GM21515 (cell line): ENCODE measurements around the gene FBXW10.
"Not testable (repeated sequence)": the region's sequence is repeated elsewhere in the genome, so short reads cannot be mapped to it uniquely, and the experiment has no call there.

Source experiments
- ATAC-seq: cut with Tn5 transposase; IDR thresholded peaks from one replicate; pipeline ENCODE4 v1.9.1; 2021; ENCODE audit not compliant: unreplicated experiment

Gene FBXW10, protein sequence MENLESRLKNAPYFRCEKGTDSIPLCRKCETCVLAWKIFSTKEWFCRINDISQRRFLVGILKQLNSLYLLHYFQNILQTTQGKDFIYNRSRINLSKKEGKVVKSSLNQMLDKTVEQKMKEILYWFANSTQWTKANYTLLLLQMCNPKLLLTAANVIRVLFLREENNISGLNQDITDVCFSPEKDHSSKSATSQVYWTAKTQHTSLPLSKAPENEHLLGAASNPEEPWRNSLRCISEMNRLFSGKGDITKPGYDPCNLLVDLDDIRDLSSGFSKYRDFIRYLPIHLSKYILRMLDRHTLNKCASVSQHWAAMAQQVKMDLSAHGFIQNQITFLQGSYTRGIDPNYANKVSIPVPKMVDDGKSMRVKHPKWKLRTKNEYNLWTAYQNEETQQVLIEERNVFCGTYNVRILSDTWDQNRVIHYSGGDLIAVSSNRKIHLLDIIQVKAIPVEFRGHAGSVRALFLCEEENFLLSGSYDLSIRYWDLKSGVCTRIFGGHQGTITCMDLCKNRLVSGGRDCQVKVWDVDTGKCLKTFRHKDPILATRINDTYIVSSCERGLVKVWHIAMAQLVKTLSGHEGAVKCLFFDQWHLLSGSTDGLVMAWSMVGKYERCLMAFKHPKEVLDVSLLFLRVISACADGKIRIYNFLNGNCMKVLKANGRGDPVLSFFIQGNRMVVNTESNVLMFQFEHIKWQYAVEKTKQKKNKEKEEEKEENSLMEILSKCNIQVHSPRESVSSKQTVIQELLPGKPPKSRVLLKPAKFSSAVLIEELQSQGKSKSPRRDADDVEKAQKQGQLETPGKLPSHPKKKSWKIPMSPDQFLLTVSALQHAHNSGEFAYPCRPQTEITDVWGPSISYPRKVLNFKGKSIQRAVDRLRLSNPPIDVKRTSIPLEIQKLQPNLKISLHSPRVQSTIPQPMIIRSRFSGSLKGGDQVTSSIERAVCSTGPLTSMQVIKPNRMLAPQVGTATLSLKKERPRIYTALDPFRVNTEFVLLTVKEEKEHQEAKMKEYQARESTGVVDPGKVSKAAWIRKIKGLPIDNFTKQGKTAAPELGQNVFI

DNA sequence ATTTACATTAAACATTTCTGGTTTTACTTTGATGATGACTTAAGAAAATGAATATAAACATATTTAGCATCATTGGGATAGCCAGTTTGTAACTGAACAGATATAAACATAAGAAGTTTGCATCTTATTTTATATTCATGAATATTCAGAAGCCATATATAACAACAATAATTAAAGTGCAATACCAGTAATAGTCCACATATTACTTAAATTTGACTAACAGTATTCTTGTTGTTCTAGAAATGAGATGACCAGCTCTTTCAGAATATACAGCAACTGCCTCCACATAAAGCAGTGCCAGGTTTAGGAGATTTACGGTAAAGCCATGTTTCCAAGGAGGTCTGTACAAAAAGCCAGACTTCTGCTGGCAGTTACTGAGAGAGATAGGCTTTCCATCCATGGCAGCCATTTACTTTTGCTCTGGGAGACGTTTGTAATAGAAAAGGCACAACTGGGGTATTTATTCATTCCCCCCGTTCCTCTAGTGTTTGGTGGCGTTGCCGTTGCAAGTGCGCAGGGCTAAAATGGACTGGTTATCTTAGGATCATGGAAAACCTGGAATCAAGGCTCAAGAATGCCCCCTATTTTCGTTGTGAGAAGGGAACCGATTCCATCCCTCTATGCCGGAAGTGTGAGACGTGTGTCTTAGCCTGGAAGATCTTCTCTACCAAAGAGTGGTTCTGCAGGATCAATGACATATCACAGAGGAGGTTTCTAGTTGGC, at the start of gene FBXW10:
Gene FBXW10 (plus strand): TSS at position 356 of the 723 bp plus-strand sequence. CDS start 191 bp downstream, at position 547.
- ATAC-seq, result not testable (repeated sequence)

DNA sequence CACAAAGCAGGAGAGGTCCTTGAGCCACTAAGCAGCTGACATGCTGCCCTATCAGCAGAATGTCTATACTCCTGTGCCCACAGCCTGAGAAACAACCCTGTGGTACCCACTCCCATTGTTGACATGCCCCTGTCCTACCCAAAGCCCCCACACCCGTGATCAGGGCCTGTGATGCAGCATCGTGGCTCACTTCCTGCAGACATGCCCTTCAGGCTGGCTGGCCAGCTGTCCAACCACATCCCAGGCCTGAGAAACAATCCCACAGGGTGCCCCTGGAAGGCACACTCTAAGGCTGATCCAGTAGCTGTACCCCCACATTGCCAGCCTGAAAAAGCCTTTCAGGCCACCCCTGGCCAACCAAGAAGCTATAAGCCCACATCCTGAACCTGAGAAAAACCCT, 48.7 kb upstream of the FBXW10 start:
- not testable (repeated sequence) for ATAC-seq

DNA sequence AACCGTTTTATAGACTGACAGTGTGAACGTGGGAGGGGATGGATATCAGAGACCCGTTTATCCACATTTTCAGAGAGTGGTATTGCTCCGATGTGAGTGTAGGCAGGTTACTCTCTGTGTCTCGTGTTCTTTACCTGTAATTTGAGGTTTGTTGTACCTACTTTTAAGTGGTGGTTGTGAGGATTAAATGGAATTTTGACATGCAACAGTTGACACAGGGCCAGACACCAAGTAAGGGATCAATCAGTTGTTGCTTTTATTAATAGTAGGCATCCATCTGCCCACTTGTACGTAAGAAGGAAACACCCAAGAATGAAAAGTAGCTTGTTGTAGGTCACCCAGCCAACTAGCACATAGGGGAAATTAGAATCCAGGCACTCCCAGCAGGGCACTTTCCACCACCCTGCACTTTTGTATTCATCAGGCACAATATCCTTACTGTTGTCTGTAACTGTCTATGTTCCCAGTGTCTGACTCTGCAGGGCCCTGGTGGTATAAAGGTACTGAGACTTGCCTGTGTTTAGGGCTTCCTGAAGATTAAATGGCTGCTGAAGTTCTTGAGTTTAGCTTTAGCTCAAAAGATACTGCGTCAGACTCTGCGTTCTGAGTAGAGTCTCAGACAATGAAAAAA, 45.3 kb upstream of the FBXW10 start:
- ATAC-seq, result not testable (repeated sequence)

DNA sequence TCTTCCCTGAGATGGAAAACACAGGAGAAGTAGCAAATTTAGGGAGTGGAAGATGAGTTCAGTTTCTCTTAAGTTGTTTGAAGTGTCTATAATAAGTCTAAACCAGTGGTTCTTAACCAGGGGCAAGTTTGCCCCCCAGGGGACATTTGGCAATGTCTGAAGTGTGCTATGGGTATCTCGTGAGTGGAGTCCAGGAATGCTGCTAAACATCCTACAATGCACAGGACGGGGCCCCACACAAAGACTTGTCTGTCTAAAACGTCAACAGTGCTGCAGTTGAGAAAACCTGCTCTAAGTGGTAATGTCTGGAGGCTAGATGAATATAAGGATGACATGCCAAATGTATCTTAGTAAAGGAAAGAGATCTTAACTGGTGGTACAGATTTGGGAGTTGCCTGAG, 37.9 kb upstream of the FBXW10 start:
- not testable (repeated sequence) for ATAC-seq

DNA sequence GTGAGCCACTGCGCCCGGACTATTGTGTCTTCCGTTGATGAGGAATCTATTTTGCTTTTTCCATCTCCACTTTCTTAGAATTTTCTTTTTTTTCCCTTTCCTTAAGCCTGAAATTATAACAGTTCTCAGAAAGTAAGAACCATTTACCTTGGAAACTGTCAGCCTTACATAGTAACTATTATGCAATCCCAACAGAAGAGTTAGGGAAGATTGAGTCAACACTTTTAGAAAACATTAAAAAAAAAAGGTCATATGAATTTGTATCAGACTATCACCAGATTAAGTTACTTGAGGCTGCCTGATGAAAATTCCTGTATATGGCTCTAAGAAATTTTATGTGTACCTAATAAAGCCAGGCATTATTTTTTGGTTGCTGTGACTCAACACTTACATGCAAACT, 35.6 kb upstream of the FBXW10 start:
- not testable (repeated sequence) for ATAC-seq

DNA sequence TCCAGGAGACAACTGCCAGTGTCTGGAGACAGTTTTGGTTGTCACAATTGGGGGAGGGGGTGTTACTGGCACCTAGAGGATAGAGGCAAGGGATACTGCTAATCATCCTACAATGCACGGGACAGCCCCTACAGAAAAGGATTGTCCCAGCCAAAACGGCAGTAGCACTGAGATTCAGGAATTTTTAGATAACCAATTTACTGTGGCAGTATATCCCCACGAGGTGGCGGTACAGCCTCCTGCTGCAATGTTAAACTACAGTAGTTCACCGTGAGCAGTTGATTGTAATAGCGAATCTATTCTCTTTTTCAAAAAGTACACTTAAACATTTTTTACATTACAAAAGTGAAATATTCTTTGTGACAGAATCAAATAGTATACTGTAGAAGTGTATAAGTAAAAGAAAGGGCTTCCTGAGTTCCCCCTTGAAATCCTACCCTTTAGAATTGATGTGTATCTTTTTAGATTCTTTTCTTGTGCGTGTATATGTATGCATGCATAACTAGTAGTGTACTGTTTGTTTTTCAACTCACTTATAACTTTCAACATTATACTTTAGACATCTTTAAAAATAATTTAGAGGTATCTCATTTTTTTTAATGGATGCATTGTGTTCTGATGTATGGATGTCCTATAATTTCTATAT, 31.4 kb upstream of the FBXW10 start:
- not testable (repeated sequence) for ATAC-seq

DNA sequence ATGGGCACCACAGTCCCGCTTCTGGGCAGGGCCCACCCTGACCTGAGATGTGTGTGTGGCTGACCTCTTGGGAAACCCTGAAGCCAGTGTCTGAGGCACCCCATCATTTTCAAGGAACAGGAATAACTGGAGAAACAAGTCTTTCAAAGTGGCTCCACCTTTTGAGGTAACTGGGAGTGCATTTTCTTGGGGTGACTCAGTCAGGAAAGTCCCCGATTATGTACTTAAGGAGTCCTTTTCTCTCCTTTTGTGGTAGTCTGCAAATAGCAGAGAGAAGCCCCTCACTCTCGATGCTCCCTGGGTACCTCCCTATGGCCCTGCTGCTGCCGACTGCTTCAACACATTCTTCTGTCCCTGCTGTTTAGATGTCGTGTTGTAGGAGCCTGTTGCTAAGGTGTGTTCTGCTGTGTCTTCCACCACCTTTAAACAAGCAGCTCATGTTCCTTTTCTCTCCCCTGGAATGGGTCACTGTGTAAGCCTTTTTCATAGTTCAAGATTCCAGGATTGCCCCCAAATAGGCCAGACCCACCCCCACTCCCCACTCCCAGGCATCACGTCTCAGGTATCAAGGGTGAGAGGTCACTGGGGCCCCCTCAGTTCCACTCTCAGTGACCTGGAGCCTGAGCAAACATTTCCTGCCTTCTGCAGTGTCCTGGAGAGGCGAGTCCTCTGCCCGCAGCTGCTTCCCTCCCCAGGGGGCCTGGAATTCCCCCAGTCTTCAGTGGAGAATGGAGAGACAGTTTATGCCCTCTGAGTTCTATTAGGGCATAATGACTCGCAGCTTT, 25.0 kb upstream of the FBXW10 start:
- ATAC-seq, result not testable (repeated sequence)

DNA sequence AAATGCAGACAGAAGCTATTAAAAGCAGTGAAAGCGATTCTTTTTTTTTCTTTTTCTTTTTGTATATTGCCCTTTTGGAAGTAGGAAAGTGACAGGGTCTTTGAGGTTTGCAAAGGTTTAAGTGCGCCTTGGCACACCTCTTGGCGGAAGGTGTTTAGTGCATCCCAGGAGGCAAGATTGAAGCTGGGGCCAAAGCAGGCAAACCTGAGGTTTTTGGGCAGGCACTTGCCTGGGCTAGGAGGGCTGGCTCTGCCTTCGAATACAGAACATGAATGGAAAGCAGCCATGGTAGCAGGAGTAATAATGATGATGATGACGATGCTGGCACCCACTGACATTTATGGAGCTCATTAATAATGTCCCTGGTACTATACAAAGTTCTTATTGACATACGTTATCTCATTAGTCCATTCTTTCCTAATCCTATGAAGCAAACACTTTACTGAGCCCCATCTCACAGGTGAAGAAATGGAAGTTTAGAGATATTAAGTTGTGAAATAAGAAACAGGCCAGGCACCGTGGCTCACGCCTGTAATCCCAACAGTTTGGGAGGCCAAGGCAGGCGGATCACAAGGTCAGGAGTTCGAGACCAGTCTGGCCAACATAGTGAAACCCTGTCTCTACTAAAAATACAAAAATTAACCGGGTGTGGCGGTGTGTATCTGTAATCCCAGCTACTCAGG, 24.3 kb upstream of the FBXW10 start:
- ATAC-seq, result not testable (repeated sequence)

DNA sequence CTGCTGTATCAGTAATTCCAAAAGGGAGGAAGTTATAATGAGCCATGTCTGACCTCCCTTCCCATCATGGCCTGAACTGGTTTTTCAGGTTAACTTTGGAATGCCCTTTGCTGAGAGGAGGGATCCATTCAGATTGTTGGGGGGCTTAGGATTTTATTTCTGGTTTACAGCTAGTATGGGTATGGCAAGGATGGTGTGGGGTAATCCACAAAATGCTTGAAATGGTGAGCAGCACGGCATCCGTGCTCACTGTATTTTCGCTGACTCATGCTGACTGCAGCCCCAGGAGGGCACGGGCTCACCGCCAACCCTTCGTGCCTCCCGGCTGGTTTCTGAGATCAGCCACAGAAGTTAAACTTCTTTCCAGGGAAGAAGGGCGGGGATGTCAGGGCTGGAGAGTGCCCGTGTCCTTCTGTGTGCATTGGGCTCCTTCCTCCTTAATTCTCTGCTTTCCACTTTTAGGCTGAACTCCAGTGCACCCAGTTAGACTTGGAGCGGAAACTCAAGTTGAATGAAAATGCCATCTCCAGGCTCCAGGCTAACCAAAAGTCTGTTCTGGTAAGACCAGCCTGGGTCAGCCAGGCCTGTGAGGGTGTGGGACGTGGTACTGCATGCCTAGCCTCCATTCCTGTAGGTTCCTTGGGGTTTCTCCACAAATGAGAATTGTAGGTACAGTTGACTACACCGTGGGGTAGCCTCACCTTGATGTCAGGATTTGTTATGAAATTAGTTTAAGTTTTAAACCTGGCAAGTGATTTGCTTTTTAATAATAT, 21.9 kb upstream of the FBXW10 start:
- not testable (repeated sequence) for ATAC-seq

DNA sequence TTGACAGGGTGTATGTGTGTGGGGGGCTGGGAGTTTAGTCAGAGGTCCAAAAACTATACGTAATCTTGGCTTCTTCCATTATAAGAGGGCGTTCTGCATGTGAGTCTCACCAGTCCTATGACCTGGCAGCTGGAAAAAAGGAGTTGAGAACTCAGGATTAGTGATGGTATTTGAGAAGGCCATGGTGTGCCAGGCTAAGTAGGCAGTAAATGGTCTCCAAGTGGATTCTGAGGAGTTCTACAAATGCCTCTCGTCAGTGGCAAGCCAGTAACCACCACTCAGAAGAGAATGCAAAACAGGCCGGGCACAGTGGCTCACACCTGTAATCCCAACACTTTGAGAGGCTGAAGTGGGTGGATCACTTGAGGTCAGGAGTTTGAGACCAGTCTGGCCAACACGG, 21.2 kb upstream of the FBXW10 start:
- ATAC-seq, result not testable (repeated sequence)

DNA sequence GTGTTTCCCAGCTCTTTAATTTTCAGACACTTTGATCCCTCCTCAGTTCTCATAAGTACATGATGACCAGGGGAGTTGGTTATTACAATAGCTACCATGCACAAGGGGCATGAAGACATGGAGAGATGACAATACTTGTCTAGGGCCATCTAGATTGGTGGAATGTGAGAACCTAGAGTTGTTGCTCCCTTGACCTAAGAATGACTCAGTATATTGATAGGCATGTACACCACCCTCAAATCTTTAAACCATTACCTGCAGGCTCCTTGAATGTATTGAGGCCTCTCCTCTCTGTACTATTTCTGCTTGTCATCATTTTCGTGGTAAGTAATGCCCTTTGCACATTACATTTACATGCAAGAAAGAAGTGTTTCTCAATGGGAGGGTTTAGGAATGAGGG, 20.3 kb upstream of the FBXW10 start:
- not testable (repeated sequence) for ATAC-seq

DNA sequence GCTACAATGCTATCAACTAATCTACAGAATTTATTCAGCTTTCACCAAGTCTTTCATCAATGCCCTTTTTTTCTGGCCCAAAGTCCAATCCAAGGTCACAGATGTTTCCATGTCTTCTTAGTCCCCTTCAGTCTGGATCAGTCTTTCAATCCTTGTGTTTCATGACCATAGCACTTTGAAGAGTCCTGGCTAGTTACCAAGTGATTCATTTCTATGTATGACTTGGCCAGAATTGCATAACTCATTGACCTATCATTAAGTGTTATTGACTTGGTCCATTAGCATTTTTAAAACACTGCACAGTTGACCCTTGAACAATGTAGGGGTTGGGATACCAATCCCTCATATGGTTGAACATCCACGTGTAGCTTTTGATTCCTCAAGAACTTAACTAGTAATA, 11.4 kb upstream of the FBXW10 start:
- not testable (repeated sequence) for ATAC-seq

DNA sequence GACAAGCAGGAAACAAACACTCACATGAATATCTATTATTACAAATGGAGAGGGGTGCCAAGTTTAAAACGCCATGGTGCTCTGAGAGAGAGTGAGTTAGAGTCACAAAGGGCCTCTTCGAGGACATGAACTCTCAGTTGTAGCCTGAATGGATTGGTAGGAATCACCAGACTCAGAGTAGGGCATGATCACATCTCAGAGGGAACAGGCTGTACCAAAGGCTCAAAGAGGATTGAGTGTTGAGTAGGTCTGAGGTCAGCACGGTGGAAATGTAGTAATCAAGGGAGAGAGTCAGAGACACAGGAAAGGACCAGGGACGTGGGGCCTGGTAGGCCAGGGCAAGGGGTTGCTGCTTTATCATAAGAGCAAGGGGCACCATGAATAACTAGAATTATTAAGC, 10.5 kb upstream of the FBXW10 start:
- not testable (repeated sequence) for ATAC-seq

DNA sequence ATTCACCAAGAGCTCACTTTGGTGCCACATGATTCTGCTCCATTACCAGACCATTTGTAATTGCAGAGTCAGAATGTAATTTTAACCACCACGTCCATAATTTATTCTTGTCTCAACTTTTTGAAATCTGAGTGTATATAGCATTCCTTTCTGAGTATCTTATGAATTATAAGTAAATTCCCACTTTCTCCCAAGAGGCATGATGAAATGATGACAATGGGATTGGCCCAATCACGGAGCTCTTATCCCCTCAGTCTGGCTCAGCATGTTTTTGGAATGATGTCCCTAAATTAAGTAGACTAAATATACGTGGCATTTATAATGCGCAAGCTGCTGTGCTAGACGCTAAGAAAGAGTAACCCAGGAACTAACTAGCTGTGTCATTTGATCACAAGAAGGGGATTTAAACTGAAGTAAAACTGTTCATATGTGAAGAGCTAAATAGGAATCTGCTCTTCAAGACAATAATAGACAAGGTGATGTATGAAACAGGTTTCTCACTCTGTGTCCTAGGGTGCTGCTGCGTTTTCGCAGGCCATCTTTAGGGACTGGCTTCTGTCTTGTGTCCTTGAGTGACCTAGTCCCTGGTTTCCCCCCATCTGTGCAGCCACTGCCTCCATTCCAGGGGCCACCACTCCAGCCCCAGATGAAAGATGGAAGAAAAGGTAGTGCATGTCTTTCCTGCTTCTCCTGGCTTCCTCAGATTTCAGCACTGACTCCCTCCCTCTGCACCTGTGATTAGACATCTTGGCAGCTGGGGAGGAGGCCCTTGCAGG, 4.0 kb upstream of the FBXW10 start:
- ATAC-seq, result not testable (repeated sequence)

DNA sequence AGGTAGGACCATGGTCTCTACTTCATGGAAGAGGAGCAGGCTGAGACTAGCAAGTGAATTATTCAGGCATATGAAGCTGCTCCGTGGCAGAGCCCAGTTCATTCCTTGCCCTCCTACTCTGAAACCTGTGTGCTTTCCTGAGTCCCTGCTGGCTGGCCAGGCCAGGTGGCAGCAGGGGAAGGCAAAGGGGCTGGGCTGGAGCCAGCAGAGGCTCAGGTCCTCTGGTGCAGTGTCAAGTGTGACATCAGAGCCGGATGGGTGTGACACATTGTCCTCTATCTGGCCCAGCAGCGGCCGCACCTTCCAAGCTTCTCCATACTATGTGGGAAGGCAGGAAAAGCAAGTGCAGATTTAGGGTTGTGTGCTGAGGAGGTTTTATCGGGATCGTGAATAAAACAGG, 2.6 kb upstream of the FBXW10 start:
- not testable (repeated sequence) for ATAC-seq

DNA sequence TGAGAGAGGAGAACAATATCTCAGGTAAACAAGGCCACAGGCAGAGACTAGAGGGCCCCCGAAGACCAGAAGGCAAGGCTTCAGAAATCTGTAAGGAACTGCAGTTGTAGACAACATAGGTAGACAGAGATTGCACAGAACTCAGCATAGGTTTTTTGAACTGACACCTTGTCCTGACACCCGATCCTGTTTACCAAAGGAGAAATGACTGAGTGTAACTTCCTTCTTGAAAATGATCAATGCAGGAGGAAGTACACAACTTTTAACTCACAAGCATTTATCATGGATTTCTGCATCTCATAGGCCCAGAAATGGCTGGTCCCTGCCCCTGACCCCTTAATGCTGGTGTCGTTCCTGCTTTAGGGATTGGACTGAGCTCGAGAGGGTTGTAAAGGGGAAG, 872 bp downstream of the FBXW10 start:
- ATAC-seq, result not testable (repeated sequence)

DNA sequence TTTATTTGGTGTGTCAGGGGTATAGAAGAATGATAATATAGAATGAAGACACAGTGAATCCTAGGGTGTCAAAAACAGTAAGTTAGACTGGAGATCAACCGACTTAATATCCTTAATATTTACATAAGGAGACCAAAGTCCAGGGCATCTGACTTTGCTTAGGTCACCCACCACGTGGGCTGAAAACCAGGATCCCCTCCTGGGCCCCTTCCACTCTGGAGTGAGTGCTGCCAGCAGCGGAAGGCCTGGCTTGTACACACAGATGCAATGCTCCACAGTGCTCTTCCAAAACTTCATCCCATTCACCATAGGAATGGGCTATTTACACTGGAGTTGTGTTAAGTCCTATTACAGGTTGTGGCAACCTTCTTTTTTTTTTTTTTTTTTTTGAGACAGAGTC, 2.7 kb downstream of the FBXW10 start:
- not testable (repeated sequence) for ATAC-seq
